NCI-H226 (cell line): Measurements from ENCODE around the gene SHLD1.
A peak's percentile ranks its signal among the peaks of the same experiment; 100 is the strongest.
"Not testable (repeated sequence)": the region's sequence is repeated elsewhere in the genome, so short reads cannot be mapped to it uniquely, and the experiment has no call there.

Experiments
- DNase-seq: peaks from one replicate; pipeline ENCODE4 v3.0.0-alpha.2; 2015

Gene SHLD1

GRCh38 chr20:5749952-5750779, at the start of gene SHLD1:
SHLD1 (plus strand) TSS chr20:5750401; CDS start chr20:5772866, 22,465 bp downstream.
- DNase-seq = peak; percentile 63

- not testable (repeated sequence) for DNase-seq
Observed at GRCh38 chr20:5702339-5702738, 47.9 kb upstream of the SHLD1 start.

- DNase-seq = no peak
Observed at GRCh38 chr20:5703681-5704101, 46.5 kb upstream of the SHLD1 start.

- DNase-seq = no peak
Observed at GRCh38 chr20:5705827-5706226, 44.4 kb upstream of the SHLD1 start.

- no peak for DNase-seq
Observed at GRCh38 chr20:5706797-5707196, 43.4 kb upstream of the SHLD1 start.

GRCh38 chr20:5710551-5710950, 39.6 kb upstream of the SHLD1 start:
- no peak for DNase-seq

GRCh38 chr20:5714261-5715041, 35.8 kb upstream of the SHLD1 start:
- DNase-seq = no peak

- no peak for DNase-seq
Observed at GRCh38 chr20:5715071-5715841, 34.9 kb upstream of the SHLD1 start.

- no peak for DNase-seq
Observed at GRCh38 chr20:5716953-5717352, 33.2 kb upstream of the SHLD1 start.

- DNase-seq = no peak
Observed at GRCh38 chr20:5718896-5719595, 31.2 kb upstream of the SHLD1 start.

GRCh38 chr20:5719861-5720403, 30.3 kb upstream of the SHLD1 start:
- peak; percentile 32 for DNase-seq

GRCh38 chr20:5720696-5721095, 29.5 kb upstream of the SHLD1 start:
- DNase-seq = peak; percentile 35

- DNase-seq = not testable (repeated sequence)
Observed at GRCh38 chr20:5721356-5721755, 28.8 kb upstream of the SHLD1 start.

GRCh38 chr20:5722927-5723326, 27.3 kb upstream of the SHLD1 start:
- DNase-seq = no peak

- not testable (repeated sequence) for DNase-seq
Observed at GRCh38 chr20:5725183-5725463, 25.1 kb upstream of the SHLD1 start.

- no peak for DNase-seq
Observed at GRCh38 chr20:5727018-5727515, 23.1 kb upstream of the SHLD1 start.

GRCh38 chr20:5729348-5729747, 20.9 kb upstream of the SHLD1 start:
- no peak for DNase-seq

- DNase-seq = no peak
Observed at GRCh38 chr20:5730131-5730530, 20.1 kb upstream of the SHLD1 start.

- DNase-seq = no peak
Observed at GRCh38 chr20:5731753-5732366, 18.3 kb upstream of the SHLD1 start.

- DNase-seq = no peak
Observed at GRCh38 chr20:5734602-5735001, 15.6 kb upstream of the SHLD1 start.

GRCh38 chr20:5735845-5736510, 14.2 kb upstream of the SHLD1 start:
- DNase-seq = no peak
